Measurements from ENCODE around the gene FXYD3.
"Not testable (repeated sequence)": the region's sequence is repeated elsewhere in the genome, so short reads cannot be mapped to it uniquely, and the experiment has no call there.

GRCh38 chr19:35103614-35104013 is 12.0 kb upstream of the FXYD3 start:
- TF ChIP-seq, protein P1, sequence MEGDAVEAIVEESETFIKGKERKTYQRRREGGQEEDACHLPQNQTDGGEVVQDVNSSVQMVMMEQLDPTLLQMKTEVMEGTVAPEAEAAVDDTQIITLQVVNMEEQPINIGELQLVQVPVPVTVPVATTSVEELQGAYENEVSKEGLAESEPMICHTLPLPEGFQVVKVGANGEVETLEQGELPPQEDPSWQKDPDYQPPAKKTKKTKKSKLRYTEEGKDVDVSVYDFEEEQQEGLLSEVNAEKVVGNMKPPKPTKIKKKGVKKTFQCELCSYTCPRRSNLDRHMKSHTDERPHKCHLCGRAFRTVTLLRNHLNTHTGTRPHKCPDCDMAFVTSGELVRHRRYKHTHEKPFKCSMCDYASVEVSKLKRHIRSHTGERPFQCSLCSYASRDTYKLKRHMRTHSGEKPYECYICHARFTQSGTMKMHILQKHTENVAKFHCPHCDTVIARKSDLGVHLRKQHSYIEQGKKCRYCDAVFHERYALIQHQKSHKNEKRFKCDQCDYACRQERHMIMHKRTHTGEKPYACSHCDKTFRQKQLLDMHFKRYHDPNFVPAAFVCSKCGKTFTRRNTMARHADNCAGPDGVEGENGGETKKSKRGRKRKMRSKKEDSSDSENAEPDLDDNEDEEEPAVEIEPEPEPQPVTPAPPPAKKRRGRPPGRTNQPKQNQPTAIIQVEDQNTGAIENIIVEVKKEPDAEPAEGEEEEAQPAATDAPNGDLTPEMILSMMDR (IDR thresholded peaks at IDR 0.05) = not testable (repeated sequence)
- not testable (repeated sequence) for TF ChIP-seq POLR2A (IDR thresholded peaks at IDR 0.05)

Data from esophagus squamous epithelium (tissue), 4 donors.